ENCODE measurements around the gene CDH10. TPM values are rescaled to one million over a fixed set of nuclear protein-coding genes. Genes with fewer than 3 reads are reported as not detected.

The CDH10 gene
- total and polyA plus RNA-seq, 2 donors (not counting 3 experiments of a cell fraction or from before 2014, with no cell fraction given) = 0.07 TPM; not detected in 1

- dilution Hi-C loops (cut with MboI; ENCODE audit: extremely low pct_ligation_motif_present, low sequenced_read_pairs) = no loop called here
- DNase-seq (ENCODE audit: low read depth, low spot score) = no peak
Measured at GRCh38 chr5:24439465-24439864, 205.3 kb downstream of the CDH10 start.

More at GRCh38 chr5:24439465-24439864, 205.3 kb downstream of the CDH10 start:
- ChIA-PET CTCF (no interaction called here), POLR2A (no interaction called here)
- intact Hi-C loops (cut with micrococcal nuclease) = no loop called here
- H3K79me2 ChIP-seq (ENCODE audit: control insufficient read depth, insufficient read depth, low read length) = no peaks in the 10 kb centered on the region
- no peak for TF ChIP-seq JUN (IDR thresholded peaks at IDR 0.05; ENCODE audit: borderline replicate concordance, insufficient read depth, insufficient read length, low read depth)
- TF ChIP-seq, protein P1, sequence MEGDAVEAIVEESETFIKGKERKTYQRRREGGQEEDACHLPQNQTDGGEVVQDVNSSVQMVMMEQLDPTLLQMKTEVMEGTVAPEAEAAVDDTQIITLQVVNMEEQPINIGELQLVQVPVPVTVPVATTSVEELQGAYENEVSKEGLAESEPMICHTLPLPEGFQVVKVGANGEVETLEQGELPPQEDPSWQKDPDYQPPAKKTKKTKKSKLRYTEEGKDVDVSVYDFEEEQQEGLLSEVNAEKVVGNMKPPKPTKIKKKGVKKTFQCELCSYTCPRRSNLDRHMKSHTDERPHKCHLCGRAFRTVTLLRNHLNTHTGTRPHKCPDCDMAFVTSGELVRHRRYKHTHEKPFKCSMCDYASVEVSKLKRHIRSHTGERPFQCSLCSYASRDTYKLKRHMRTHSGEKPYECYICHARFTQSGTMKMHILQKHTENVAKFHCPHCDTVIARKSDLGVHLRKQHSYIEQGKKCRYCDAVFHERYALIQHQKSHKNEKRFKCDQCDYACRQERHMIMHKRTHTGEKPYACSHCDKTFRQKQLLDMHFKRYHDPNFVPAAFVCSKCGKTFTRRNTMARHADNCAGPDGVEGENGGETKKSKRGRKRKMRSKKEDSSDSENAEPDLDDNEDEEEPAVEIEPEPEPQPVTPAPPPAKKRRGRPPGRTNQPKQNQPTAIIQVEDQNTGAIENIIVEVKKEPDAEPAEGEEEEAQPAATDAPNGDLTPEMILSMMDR (IDR thresholded peaks at IDR 0.05; ENCODE audit: extremely low read depth in 1 of 2, insufficient read depth in 1 of 2, low read depth in 1 of 2, low read length in 2 of 2) = no peak
- TF ChIP-seq GATA2 (IDR thresholded peaks at IDR 0.05; ENCODE audit: insufficient read depth, insufficient read length, low read depth, low read length) = no peak
- no peak for TF ChIP-seq EZH2 (IDR thresholded peaks at IDR 0.05; ENCODE audit: borderline replicate concordance, low read depth, low read length, severe bottlenecking)
- no peak for TF ChIP-seq POLR2A (IDR thresholded peaks at IDR 0.05; ENCODE audit: low read depth, low read length)
- no peak for TF ChIP-seq MAX (IDR thresholded peaks at IDR 0.05; ENCODE audit: insufficient read depth, insufficient read length)
- TF ChIP-seq MYC (IDR thresholded peaks at IDR 0.05; ENCODE audit: low read depth, low read length) = no peak
- TF ChIP-seq FOS (IDR thresholded peaks at IDR 0.05; ENCODE audit: borderline replicate concordance, insufficient read depth, low read length) = no peak
- TF ChIP-seq POLR2AphosphoS5 (IDR thresholded peaks at IDR 0.05; ENCODE audit: insufficient read depth, low read depth, low read length) = no peak
- no peak overlapping the region for H3K4me2 ChIP-seq (ENCODE audit: insufficient read depth, low read length)
- H2AFZ ChIP-seq (ENCODE audit: low read depth, low read length) = no peak overlapping the region
- no peak overlapping the region for H3K4me3 ChIP-seq (replicated peaks in 1 of 3; ENCODE audit: insufficient read depth in 1 of 3, low read depth in 1 of 3, low read length in 3 of 3)
- H3K27ac ChIP-seq (ENCODE audit: insufficient read depth, low read depth, low read length) = no peak overlapping the region
- no peak for FAIRE-seq
- no peak overlapping the region for H3K9ac ChIP-seq (replicated peaks; ENCODE audit: extremely low read depth, insufficient read depth, low read length)
- no peaks in the 10 kb centered on the region for H3K27me3 ChIP-seq (ENCODE audit: control insufficient read depth in 2 of 2, insufficient read depth in 2 of 2, low read length in 2 of 2)
- no peaks in the 10 kb centered on the region for H3K9me1 ChIP-seq (replicated peaks; ENCODE audit: control insufficient read depth, extremely low read depth, insufficient read depth, low read length)
- no peaks in the 10 kb centered on the region for H4K20me1 ChIP-seq (replicated peaks; ENCODE audit: control insufficient read depth, extremely low read depth, insufficient read depth, low read length)
- peaks cover 2% of the 10 kb centered on the region for H3K9me3 ChIP-seq (replicated peaks; ENCODE audit: control insufficient read depth, insufficient read depth, low read length)
- BruUV-seq (replicated peaks) = no TSS peak
- no peaks in the 10 kb centered on the region for H3K4me1 ChIP-seq (ENCODE audit: control insufficient read depth, extremely low read depth, insufficient read depth, low read length)
- no peaks in the 10 kb centered on the region for H3K36me3 ChIP-seq (ENCODE audit: control insufficient read depth in 2 of 2, extremely low read depth in 1 of 2, insufficient read depth in 2 of 2, low read length in 2 of 2)

Small RNAs within 50 kb of the gene (small RNA-seq; reads per million reads assigned to genes)
- gene AC091885.1 (ENCODE audit: insufficient read depth, insufficient read length, low read depth, low replicate concordance) (not detected), gene RF00017 (ENCODE audit: insufficient read depth, insufficient read length, low read depth, low replicate concordance) (not detected)
